Posterior vena cava (tissue), 2 donors: ENCODE results near the gene CSF2. TPM values are rescaled to one million over a fixed set of nuclear protein-coding genes. Genes with fewer than 3 reads are reported as not detected.

Experiments
- DNase-seq: peaks from one replicate; pipeline ENCODE4 v3.0.0-alpha.2; 2020; ENCODE audit warnings: low spot score
- intact Hi-C, 2 donors: fragments of 100-400 bp; cut with DNase I; formaldehyde crosslinking; loops; one replicate each; pipeline versions ENCODE4 v1.14.1 to v1.14.2; 2022 to 2023
- total RNA-seq, 2 donors: library from RNA; stranded (reverse); fragmentation: NEBNext Ultra II Directional; extraction: Animal tissue kit (Norgen Biotek cat#: 25700); gene quantifications; one replicate each; pipeline ENCODE4 v1.2.1, GENCODE V29; 2021
- donor health status: DM: yes; HTN: yes; CAD: no.
- donor health status: DM: yes; HTN: yes; CAD: no.

CSF2 gene
- total RNA-seq, 2 donors from 2014 or later: not detected

- intact Hi-C loops: no loop called here
- peak; percentile 42 for DNase-seq
These were observed 19.4 kb upstream of the CSF2 start for GRCh38 chr5:132054031-132054696.

GRCh38 chr5:132054697-132055440 is 18.7 kb upstream of the CSF2 start:
- intact Hi-C loops: no loop called here
- DNase-seq: peak; percentile 53

- no peak for DNase-seq
- intact Hi-C loops: no loop called here
These were observed 18.2 kb upstream of the CSF2 start for GRCh38 chr5:132055441-132055807.

- intact Hi-C loops: no loop called here
- DNase-seq: peak; percentile 74
These were observed 17.6 kb upstream of the CSF2 start for GRCh38 chr5:132055808-132056609.

DNA sequence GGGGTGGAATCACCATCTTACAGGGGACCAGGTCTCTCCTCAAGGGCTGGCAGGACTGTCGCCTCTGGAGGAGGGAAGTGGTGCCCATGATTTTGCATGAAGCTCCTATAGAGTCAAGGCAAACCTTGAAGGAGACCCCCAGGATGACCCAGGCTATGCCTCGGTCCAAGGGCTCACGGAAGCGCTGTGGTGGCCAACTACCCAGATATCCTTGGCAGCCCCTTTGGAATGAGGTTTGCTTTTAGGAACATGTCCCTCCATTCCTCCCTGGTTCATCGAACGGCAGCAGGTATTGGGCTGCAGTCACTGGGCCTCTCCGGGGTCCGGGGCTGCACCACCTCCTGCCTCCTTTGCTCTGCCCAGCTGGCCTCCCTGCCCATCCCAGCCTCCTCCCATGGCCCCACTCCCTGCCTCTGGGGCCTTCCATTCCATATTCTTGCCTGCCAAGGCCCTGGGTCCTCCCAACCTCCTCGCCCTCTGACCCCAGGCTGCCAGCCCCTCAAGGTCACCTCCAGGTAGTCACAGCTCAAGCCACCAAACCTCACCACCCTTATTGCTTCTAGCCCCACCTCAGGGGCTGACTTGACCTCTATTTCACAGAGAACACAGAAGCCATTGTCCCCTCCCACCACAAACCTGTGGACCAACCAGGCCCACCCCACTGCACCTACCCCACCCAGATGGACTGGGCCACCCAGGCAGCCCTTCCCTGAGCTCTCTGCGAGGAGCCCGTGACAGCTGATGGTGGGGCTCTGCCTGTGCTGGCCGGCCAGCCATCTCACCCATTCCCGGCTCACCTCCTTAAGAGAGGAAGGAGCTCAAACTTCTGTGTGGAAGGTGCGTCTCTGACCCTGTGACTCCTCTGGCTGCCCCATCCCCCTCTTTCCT is 16.7 kb upstream of the CSF2 start:
- intact Hi-C loops: no loop called here
- DNase-seq: peak; percentile 48

GRCh38 chr5:132057498-132058255 is 15.9 kb upstream of the CSF2 start:
- DNase-seq: no peak
- intact Hi-C loops: no loop called here

DNA sequence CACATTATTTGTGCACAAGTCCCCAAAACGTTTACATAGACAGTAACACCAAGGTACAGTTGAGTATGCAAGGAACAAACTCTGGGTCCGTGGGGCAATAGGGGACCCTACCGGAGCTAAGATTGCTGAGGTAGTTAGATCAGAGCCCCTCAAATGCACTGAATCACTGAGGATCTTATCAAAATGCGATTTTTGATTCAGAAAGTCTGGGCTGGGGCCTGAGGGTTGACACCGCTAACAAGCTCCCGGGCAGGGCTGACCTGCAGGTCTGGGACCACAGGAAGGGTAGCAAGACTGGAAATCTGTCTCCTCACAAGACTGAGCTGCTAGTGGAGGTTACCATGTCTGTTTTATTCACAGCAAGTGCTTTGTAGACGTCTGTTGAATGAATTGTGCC is 14.9 kb upstream of the CSF2 start:
- intact Hi-C loops: no loop called here
- DNase-seq: peak; percentile 66

DNA sequence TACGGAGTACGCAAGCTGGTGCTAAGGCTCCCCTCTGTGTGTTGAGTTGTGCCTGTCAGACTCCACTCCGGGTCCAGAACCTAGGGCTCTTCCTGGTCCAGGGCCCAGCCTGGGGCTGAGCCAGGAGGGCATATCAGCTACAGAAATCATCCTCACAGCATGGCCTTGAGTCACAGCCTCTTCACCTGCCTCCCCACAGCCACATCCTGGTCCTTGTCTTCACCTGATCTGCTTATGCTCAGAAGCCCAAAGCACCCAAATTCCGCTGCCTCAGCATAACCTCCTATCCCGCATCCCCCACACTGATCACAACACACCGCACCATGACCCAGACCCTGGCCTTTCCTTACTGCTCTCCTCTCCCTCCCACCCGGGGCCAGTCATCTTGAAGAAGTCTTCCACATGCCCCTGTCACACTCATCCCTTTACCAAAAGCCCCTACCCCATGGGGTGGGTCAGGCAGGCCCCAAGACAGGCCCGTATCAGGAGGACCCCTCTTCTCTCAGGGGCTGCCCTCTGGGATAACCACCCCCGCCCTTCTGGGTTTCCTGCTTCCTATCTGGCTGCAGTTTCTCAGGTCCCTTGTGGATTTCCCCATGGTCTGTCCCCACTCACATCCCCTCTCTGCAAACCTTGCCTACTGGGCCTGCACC is 14.4 kb upstream of the CSF2 start:
- intact Hi-C loops: no loop called here
- peak; percentile 62 for DNase-seq

DNA sequence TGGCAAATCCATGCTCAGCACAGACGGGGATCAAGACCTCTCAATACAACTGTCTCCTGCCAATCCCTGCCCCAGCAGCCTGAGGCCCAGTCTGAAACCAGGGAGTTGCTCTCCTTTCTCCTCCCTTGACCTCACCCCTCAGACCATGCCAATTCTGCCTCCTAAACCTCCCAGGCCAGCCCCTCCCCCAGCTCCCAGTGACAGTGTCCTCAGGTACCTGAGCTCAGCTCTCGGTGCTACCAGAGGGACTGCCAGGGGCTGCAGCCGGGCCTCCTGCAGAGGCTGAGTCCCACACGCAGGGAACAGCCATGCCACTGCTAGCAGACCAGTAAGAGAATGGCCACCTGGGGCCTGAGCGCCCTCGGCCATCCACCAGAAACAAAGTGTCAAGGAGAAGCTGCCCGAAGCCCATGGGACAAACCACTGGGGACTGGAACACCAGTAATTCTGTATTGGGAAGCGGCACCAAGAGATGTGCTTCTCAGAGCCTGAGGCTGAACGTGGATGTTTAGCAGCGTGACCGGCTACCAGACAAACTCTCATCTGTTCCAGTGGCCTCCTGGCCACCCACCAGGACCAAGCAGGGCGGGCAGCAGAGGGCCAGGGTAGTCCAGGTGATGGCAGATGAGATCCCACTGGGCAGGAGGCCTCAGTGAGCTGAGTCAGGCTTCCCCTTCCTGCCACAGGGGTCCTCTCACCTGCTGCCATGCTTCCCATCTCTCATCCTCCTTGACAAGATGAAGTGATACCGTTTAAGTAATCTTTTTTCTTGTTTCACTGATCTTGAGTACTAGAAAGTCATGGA is 13.7 kb upstream of the CSF2 start:
- peak; percentile 78 for DNase-seq
- intact Hi-C loops: no loop called here

DNA sequence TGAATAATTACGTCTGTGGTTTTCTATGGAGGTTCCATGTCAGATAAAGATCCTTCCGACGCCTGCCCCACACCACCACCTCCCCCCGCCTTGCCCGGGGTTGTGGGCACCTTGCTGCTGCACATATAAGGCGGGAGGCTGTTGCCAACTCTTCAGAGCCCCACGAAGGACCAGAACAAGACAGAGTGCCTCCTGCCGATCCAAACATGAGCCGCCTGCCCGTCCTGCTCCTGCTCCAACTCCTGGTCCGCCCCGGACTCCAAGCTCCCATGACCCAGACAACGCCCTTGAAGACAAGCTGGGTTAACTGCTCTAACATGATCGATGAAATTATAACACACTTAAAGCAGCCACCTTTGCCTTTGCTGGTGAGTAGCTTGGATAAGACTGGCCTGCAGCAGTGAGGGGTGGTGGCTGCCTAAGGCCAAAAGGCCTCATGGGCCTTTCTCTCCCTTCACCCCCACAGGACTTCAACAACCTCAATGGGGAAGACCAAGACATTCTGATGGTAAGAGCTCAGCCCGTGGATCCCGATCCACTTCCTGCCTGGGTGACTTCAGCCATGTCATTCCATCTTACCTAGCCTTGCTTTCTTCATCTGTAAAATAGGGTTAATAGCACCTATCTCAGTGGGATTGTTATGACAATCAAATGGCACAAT is 13.0 kb upstream of the CSF2 start, which contains the start of gene IL3:
IL3 (plus strand) TSS at position 155 of the 661 bp plus-strand sequence; CDS start at position 207, 52 bp downstream.
- DNase-seq: peak; percentile 78
- intact Hi-C loops: no loop called here

DNA sequence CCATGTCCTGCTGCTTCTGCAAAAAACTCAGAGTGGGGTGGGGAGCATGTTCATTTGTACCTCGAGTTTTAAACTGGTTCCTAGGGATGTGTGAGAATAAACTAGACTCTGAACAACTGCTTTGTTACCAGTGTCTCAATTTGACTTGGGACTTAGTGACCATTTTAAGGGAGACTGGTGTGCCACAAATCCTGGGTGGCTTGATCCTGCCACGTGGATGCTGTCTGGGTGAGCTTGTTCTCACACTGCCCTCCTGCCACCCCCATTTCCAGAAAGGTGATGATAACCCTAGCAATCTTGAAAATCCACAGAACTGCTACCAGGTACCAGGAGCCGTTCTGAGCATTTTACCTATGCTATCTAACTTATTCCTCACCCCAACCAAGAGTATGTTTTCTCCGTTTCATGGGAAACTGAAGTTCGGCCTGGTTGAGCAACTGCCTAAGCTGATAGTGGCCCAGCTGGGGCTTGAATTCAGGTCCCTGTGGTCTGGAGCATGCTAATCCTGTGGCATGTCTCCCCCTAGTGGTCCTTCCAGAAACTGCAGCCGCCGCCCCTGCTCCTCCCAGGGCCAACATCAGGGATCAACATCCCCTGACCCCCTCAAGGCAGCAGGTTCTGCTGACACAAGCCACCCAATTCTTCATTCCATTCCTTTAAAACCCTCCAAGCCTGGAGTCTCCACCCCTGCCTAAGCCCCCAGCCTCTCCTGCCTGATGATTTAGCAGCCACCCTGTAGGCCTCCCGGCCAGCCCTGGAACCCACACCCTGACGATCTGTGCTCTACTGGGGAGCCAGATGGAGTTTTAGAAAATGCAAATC is 10.3 kb upstream of the CSF2 start:
- peak; percentile 90 for DNase-seq
- intact Hi-C loops: no loop called here

DNA sequence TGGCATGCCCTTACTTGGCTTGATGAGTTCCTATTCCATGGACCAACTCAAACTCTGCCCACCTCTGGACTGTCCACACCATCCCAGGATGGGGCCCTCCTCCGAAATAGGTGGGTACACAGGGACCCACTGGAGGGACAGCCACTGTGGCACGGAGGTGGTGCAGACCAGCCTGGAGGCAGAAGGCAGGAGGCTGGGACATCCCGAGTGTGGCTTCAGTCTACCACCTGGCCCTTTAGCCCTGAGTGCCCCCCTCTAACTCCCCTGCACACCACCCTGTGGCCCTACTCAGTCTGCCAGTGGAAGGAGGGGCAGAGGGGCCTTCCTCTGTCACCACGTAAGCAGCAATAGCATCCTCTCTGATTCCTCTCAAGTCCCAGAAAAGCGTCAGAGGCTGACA is 9.4 kb upstream of the CSF2 start:
- DNase-seq: peak; percentile 60
- intact Hi-C loops: no loop called here

DNA sequence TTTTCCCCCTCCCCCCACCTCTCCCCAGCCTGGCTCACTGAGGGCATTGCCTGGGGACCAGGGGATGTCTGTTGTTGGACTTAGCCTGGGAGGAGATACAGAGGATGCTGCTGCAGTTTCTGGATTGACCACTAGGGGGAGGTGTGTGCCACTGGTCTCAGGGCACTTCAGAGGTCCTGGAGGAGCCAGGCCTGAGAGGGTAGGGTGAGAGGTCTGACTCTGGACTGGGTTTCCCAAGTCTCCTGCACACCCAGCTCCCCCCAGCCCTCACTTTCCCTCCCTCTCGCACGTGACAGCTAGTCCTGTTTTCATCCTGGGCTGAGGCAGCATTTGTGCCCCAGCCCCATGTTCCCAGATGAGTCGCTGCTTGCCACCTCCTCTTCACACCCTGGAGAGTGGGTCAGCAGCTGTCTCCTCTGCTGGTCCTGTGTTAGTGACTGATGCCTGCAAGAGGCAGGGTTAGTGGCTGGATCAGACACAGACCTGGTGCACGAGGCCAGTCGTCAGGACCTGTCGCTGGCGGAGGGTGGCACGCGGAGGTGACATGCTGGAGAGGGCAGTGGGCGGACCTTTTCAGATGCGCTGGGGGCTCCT is 8.8 kb upstream of the CSF2 start:
- peak; percentile 89 for DNase-seq
- intact Hi-C loops: no loop called here

DNA sequence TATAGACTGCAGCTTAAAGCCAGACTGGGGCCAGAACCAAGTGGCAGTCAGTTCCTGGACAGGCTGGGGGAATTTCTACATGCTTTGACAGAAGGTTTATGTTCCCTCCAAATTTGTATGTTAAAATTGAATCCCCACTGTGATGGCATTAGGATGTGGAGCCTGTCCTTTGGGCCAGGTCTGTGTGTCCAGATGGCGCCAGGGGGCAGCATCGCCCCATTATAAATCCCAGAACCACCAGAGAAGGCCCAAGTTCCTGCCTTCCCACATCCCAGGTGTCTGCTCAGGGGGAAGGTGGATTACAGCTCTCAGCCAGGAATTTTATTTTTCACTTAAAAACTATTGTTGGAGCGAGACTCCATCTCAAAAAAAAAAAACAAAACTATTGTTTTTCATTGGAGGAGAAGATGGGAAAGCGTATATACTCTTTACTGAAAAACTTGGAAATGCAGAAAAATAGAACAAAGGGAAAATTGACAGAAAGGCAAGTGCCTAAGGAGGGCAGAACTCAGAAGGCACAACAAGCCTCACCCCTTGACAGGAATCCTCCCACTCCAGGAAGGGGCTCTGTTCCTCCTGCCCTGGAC is 8.1 kb upstream of the CSF2 start:
- intact Hi-C loops: no loop called here
- DNase-seq: peak; percentile 83
